Vagina (tissue), 2 donors: ENCODE measurements around the gene LAMTOR5.

ENCODE experiments used
- POLR2A ChIP-seq, 2 donors: fragments of 450-650 bp; IDR thresholded peaks; one replicate each; pipeline ENCODE4 v1.6.1; 2017; ENCODE audit warnings: antibody characterized with exemption in 2 of 2, mild to moderate bottlenecking in 2 of 2, moderate library complexity in 2 of 2
- POLR2AphosphoS5 ChIP-seq, 2 donors: sonication (generic); formaldehyde crosslinking; IDR thresholded peaks; one replicate each; pipeline ENCODE4 v1.9.0; 2017; ENCODE audit warnings: antibody characterized with exemption in 2 of 2, mild to moderate bottlenecking in 2 of 2, low read depth in 1 of 2; ENCODE audit not compliant: insufficient read depth in 1 of 2
- TF ChIP-seq, protein P1 (sequence below), 3 experiments: fragments of 450-650 bp in 2 of 3; fragments of 200-600 bp in 1 of 3; sonication (generic) in 1 of 3; IDR thresholded peaks; one replicate each; pipeline ENCODE4 v1.5.1; 2017 to 2019; ENCODE audit warnings: antibody characterized with exemption in 3 of 3, mild to moderate bottlenecking in 2 of 3, moderate library complexity in 2 of 3

DNA sequence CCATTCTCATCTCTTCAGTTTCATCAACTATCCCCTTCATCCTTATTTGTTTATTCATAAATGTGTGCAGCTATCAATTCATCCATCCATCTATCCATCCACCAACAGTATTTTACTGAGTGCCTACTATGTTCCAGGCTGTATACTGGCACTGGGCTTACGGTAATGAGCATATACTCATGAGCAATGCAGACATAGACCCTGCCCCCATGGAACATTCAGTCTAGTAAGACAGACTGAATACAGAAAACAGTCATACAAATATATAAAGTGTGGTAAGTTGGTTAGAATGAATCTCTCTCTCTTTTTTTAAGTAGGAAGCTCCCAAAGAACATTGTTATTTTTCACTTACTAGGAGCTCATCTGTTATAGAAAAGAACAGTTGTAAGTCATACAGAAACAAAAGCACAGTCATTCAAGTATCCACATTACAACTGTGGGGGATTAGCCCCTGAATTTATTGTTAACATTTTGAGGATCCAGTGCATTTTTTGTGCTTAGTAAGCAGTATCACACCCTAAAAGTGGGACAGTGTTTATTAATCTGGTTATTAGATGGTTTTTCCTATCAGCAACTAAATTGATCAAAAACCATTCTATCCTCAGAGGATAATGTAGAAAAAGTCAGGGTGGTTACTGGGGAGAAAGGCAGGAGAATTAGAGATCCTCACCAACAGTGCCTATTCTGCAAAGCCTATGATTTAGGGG, 20.3 kb downstream of the LAMTOR5 start:
- TF ChIP-seq, protein P1, sequence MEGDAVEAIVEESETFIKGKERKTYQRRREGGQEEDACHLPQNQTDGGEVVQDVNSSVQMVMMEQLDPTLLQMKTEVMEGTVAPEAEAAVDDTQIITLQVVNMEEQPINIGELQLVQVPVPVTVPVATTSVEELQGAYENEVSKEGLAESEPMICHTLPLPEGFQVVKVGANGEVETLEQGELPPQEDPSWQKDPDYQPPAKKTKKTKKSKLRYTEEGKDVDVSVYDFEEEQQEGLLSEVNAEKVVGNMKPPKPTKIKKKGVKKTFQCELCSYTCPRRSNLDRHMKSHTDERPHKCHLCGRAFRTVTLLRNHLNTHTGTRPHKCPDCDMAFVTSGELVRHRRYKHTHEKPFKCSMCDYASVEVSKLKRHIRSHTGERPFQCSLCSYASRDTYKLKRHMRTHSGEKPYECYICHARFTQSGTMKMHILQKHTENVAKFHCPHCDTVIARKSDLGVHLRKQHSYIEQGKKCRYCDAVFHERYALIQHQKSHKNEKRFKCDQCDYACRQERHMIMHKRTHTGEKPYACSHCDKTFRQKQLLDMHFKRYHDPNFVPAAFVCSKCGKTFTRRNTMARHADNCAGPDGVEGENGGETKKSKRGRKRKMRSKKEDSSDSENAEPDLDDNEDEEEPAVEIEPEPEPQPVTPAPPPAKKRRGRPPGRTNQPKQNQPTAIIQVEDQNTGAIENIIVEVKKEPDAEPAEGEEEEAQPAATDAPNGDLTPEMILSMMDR (IDR thresholded peaks at IDR 0.05) = no peak
- TF ChIP-seq POLR2AphosphoS5 (IDR thresholded peaks at IDR 0.05; ENCODE audit: insufficient read depth in 1 of 2, low read depth in 1 of 2) = no peak
- TF ChIP-seq POLR2A (IDR thresholded peaks at IDR 0.05) = no peak
